GM18498 (cell line): ENCODE results near the gene ONECUT1.

Experiments used
- ATAC-seq: cut with Tn5 transposase; IDR thresholded peaks from one replicate; pipeline ENCODE4 v1.9.1; 2021; ENCODE audit warnings: mild to moderate bottlenecking, moderate library complexity; ENCODE audit not compliant: unreplicated experiment

ONECUT1 gene

GRCh38 chr15:52733696-52734255 lies 56.4 kb downstream of the ONECUT1 start:
- no peak for ATAC-seq

GRCh38 chr15:52733088-52733487 lies 57.0 kb downstream of the ONECUT1 start:
- no peak for ATAC-seq

GRCh38 chr15:52732551-52732950 lies 57.6 kb downstream of the ONECUT1 start:
- no peak for ATAC-seq

GRCh38 chr15:52731732-52732470 lies 58.2 kb downstream of the ONECUT1 start:
- ATAC-seq, result no peak

GRCh38 chr15:52731004-52731403 lies 59.1 kb downstream of the ONECUT1 start:
- no peak for ATAC-seq

- ATAC-seq, result no peak
Measured at GRCh38 chr15:52730594-52730993, 59.5 kb downstream of the ONECUT1 start.

GRCh38 chr15:52730173-52730572 lies 60.0 kb downstream of the ONECUT1 start:
- peak; percentile 85 for ATAC-seq

- ATAC-seq, result no peak
Measured at GRCh38 chr15:52728899-52729298, 61.2 kb downstream of the ONECUT1 start.

GRCh38 chr15:52727815-52728214 lies 62.3 kb downstream of the ONECUT1 start:
- no peak for ATAC-seq

- ATAC-seq, result no peak
Measured at GRCh38 chr15:52726195-52726594, 63.9 kb downstream of the ONECUT1 start.

- no peak for ATAC-seq
Measured at GRCh38 chr15:52718551-52718950, 71.6 kb downstream of the ONECUT1 start.

- no peak for ATAC-seq
Measured at GRCh38 chr15:52717924-52718323, 72.2 kb downstream of the ONECUT1 start.

GRCh38 chr15:52717481-52717880 lies 72.7 kb downstream of the ONECUT1 start:
- no peak for ATAC-seq

- no peak for ATAC-seq
Measured at GRCh38 chr15:52716536-52716935, 73.6 kb downstream of the ONECUT1 start.

- no peak for ATAC-seq
Measured at GRCh38 chr15:52715411-52715810, 74.7 kb downstream of the ONECUT1 start.

GRCh38 chr15:52714968-52715367 lies 75.2 kb downstream of the ONECUT1 start:
- no peak for ATAC-seq

GRCh38 chr15:52710708-52711389 lies 79.3 kb downstream of the ONECUT1 start:
- no peak for ATAC-seq

- peak; percentile 43 for ATAC-seq
Measured at GRCh38 chr15:52710050-52710707, 80.0 kb downstream of the ONECUT1 start.

GRCh38 chr15:52709187-52709981 lies 80.8 kb downstream of the ONECUT1 start:
- peak; percentile 80 for ATAC-seq
